GM23248 (cell line): ENCODE results near the gene ERH.

Experiments used
- EZH2 ChIP-seq: fragments of 200-600 bp; sonication (generic); IDR thresholded peaks from 2 replicates; pipeline ENCODE4 v1.6.1; 2018; ENCODE audit warnings: antibody characterized with exemption, mild to moderate bottlenecking; ENCODE audit not compliant: insufficient read depth, poor library complexity, severe bottlenecking
- EZH2phosphoT487 ChIP-seq: fragments of 200-600 bp; sonication (generic); IDR thresholded peaks from 2 replicates; pipeline ENCODE4 v1.6.1; 2018; ENCODE audit warnings: antibody characterized with exemption, moderate library complexity, mild to moderate bottlenecking, low read depth; ENCODE audit not compliant: insufficient read depth

DNA sequence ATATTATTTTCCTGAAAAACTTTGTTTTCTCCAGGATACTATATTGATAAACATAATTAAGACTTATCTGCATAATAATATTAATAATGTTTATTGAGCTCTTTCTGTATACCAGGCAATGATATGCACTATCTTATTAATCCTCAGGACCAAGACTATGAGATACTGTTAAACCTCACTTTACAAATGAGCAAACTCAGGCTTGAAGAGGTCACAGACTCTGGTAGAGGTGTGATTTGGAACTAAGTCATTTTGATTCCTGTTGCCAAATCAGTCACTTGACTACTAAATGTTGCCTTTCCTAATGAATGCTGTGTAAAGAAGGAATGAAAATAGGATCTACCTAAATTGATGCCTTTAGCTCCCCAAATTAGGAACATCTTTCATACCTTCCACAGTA is 7.7 kb upstream of the ERH start:
- no peak for TF ChIP-seq EZH2phosphoT487
- TF ChIP-seq EZH2 = no peak
